ENCODE data around the gene GSDMA. TPM values are rescaled to one million over a fixed set of nuclear protein-coding genes. Genes with fewer than 3 reads are reported as not detected.

GSDMA gene
- total and polyA plus RNA-seq, 4 experiments from 2014 or later: 0.23 to 1.1 (median 0.34) TPM

GRCh38 chr17:40020146-40020545, 57.3 kb downstream of the GSDMA start:
- Histone ChIP-seq H3K9me3 (ENCODE audit: control insufficient read depth in 1 of 2, low read length in 2 of 2) (no peaks in the 10 kb centered on the region), H3K27me3 (ENCODE audit: insufficient read depth, low read length) (no peaks in the 10 kb centered on the region), H3K27ac (ENCODE audit: low read depth, low read length) (no peak overlapping the region), H3K36me3 (ENCODE audit: insufficient read depth, low read length) (peaks cover 38% of the 10 kb centered on the region), H3K4me3 (ENCODE audit: low read length in 2 of 2) (no peak overlapping the region), H3K4me1 (ENCODE audit: insufficient read depth, low read length) (peaks cover 3% of the 10 kb centered on the region)
- intact Hi-C loops (cut with micrococcal nuclease): no loop called here
- Mint-ChIP-seq H3K27me3 (no peaks in the 10 kb centered on the region), H3K9me3 (no peaks in the 10 kb centered on the region), H3K4me1 (peaks cover 0 to 3% (median under 1%) of the 10 kb centered on the region in 4 donors), H3K36me3 (peaks cover 9 to 39% of the 10 kb centered on the region in 2 donors), H3K27ac (no peak overlapping the region), H3K4me3 (no peak overlapping the region)
- POLR2A ChIA-PET (ENCODE audit: partially characterized antibody): no interaction called here
- no peak for DNase-seq
- CTCF ChIA-PET (ENCODE audit: partially characterized antibody): no interaction called here

- Mint-ChIP-seq H3K4me1 (peaks cover 13 to 16% (median 14%) of the 10 kb centered on the region in 4 donors), H3K27me3 (no peaks in the 10 kb centered on the region), H3K9me3 (no peaks in the 10 kb centered on the region), H3K27ac (peak overlapping the region in 3 of 7 donors; percentile 51 to 69 (median 52)), H3K36me3 (peaks cover 21 to 52% of the 10 kb centered on the region in 2 donors), H3K4me3 (no peak overlapping the region)
- CTCF ChIA-PET (ENCODE audit: partially characterized antibody): interaction anchor here (0.7 to 2.2 kb wide), 4 partner anchors 16 to 170 kb away, joined by 3 to 5 read pairs (median 4); no protein-coding TSS in a partner anchor
- peaks cover 46% of the 10 kb centered on the region for H3K36me3 ChIP-seq (ENCODE audit: insufficient read depth, low read length)
- POLR2A ChIA-PET (ENCODE audit: partially characterized antibody): interaction anchor here (0.6 kb wide), 1 partner anchor 15 kb away, joined by 3 read pairs; no protein-coding TSS in a partner anchor
- peaks cover 17% of the 10 kb centered on the region for H3K4me1 ChIP-seq (ENCODE audit: insufficient read depth, low read length)
- no peaks in the 10 kb centered on the region for H3K27me3 ChIP-seq (ENCODE audit: insufficient read depth, low read length)
- intact Hi-C loops (cut with micrococcal nuclease): no loop called here
- no peak overlapping the region for H3K27ac ChIP-seq (ENCODE audit: low read depth, low read length)
- no peak for DNase-seq
- no peaks in the 10 kb centered on the region for H3K9me3 ChIP-seq (ENCODE audit: control insufficient read depth in 1 of 2, low read length in 2 of 2)
- H3K4me3 ChIP-seq (ENCODE audit: low read length in 2 of 2): no peak overlapping the region
These were observed 58.7 kb downstream of the GSDMA start for GRCh38 chr17:40021451-40021971.

GRCh38 chr17:40022497-40022896, 59.7 kb downstream of the GSDMA start:
- H3K4me1 Mint-ChIP-seq: peaks cover 18 to 24% (median 21%) of the 10 kb centered on the region in 4 donors
- H3K9me3 Mint-ChIP-seq: no peaks in the 10 kb centered on the region
- ChIA-PET CTCF (ENCODE audit: partially characterized antibody) (interaction anchor here (1.3 to 2.2 kb wide), 2 partner anchors 15 to 169 kb away, joined by 3 to 5 read pairs; no protein-coding TSS in a partner anchor), POLR2A (ENCODE audit: partially characterized antibody) (no interaction called here)
- Histone ChIP-seq H3K36me3 (ENCODE audit: insufficient read depth, low read length) (peaks cover 49% of the 10 kb centered on the region), H3K4me3 (ENCODE audit: low read length in 2 of 2) (no peak overlapping the region), H3K9me3 (ENCODE audit: control insufficient read depth in 1 of 2, low read length in 2 of 2) (no peaks in the 10 kb centered on the region), H3K27ac (ENCODE audit: low read depth, low read length) (no peak overlapping the region), H3K4me1 (ENCODE audit: insufficient read depth, low read length) (peaks cover 25% of the 10 kb centered on the region), H3K27me3 (ENCODE audit: insufficient read depth, low read length) (no peaks in the 10 kb centered on the region)
- no peaks in the 10 kb centered on the region for H3K27me3 Mint-ChIP-seq
- H3K4me3 Mint-ChIP-seq: no peak overlapping the region
- peaks cover 21 to 56% of the 10 kb centered on the region in 2 donors for H3K36me3 Mint-ChIP-seq
- intact Hi-C loops (cut with micrococcal nuclease): no loop called here
- no peak for DNase-seq
- no peak overlapping the region for H3K27ac Mint-ChIP-seq

- DNase-seq: no peak
- no peak overlapping the region for H3K27ac Mint-ChIP-seq
- peaks cover 21 to 59% of the 10 kb centered on the region in 2 donors for H3K36me3 Mint-ChIP-seq
- no peaks in the 10 kb centered on the region for H3K27me3 Mint-ChIP-seq
- no peaks in the 10 kb centered on the region for H3K9me3 ChIP-seq (ENCODE audit: control insufficient read depth in 1 of 2, low read length in 2 of 2)
- ChIA-PET POLR2A (ENCODE audit: partially characterized antibody) (no interaction called here), CTCF (ENCODE audit: partially characterized antibody) (interaction anchor here (1.3 to 2.2 kb wide), 2 partner anchors 15 to 168 kb away, joined by 3 to 5 read pairs; no protein-coding TSS in a partner anchor)
- H3K4me3 ChIP-seq (ENCODE audit: low read length in 2 of 2): no peak overlapping the region
- peaks cover 46% of the 10 kb centered on the region for H3K36me3 ChIP-seq (ENCODE audit: insufficient read depth, low read length)
- H3K27me3 ChIP-seq (ENCODE audit: insufficient read depth, low read length): no peaks in the 10 kb centered on the region
- peaks cover 19 to 24% (median 21%) of the 10 kb centered on the region in 4 donors for H3K4me1 Mint-ChIP-seq
- no peaks in the 10 kb centered on the region for H3K9me3 Mint-ChIP-seq
- no peak overlapping the region for H3K4me3 Mint-ChIP-seq
- intact Hi-C loops (cut with micrococcal nuclease): no loop called here
- no peak overlapping the region for H3K27ac ChIP-seq (ENCODE audit: low read depth, low read length)
- H3K4me1 ChIP-seq (ENCODE audit: insufficient read depth, low read length): peaks cover 25% of the 10 kb centered on the region
These were observed 60.2 kb downstream of the GSDMA start for GRCh38 chr17:40022961-40023541.

- CTCF ChIA-PET (ENCODE audit: partially characterized antibody): interaction anchor here (5.4 to 9.3 kb wide), 2 partner anchors 11 to 89 kb away, joined by 56 to 166 read pairs; partner anchors contain the start of gene CSF3
- POLR2A ChIA-PET (ENCODE audit: partially characterized antibody): no interaction called here
- peaks cover 22 to 64% of the 10 kb centered on the region in 2 donors for H3K36me3 Mint-ChIP-seq
These were observed 60.9 kb downstream of the GSDMA start for GRCh38 chr17:40023590-40024292.

GRCh38 chr17:40024901-40025300, 62.1 kb downstream of the GSDMA start:
- POLR2A ChIA-PET (ENCODE audit: partially characterized antibody): interaction anchor here (1.1 kb wide), 1 partner anchor 194 kb away, joined by 3 read pairs; the partner anchor contains the start of gene WIPF2
- Histone ChIP-seq H3K27ac (ENCODE audit: low read depth, low read length) (no peak overlapping the region), H3K27me3 (ENCODE audit: insufficient read depth, low read length) (no peaks in the 10 kb centered on the region), H3K4me3 (ENCODE audit: low read length in 2 of 2) (no peak overlapping the region), H3K9me3 (ENCODE audit: control insufficient read depth in 1 of 2, low read length in 2 of 2) (no peaks in the 10 kb centered on the region), H3K36me3 (ENCODE audit: insufficient read depth, low read length) (peaks cover 54% of the 10 kb centered on the region), H3K4me1 (ENCODE audit: insufficient read depth, low read length) (peaks cover 25% of the 10 kb centered on the region)
- Mint-ChIP-seq H3K27ac (peak overlapping the region in 2 of 7 donors; percentile 30 to 47), H3K4me1 (peaks cover 19 to 24% (median 21%) of the 10 kb centered on the region in 4 donors), H3K4me3 (no peak overlapping the region), H3K27me3 (no peaks in the 10 kb centered on the region), H3K36me3 (peaks cover 29 to 64% of the 10 kb centered on the region in 2 donors), H3K9me3 (no peaks in the 10 kb centered on the region)
- CTCF ChIA-PET (ENCODE audit: partially characterized antibody): interaction anchor here (2.4 to 9.3 kb wide), 7 partner anchors 12 to 166 kb away, joined by 8 to 166 read pairs (median 26); partner anchors contain the start of genes CSF3 and MED24
- intact Hi-C loops (cut with micrococcal nuclease): no loop called here
- DNase-seq: no peak

More at GRCh38 chr17:40023590-40024292, 60.9 kb downstream of the GSDMA start:
- peaks cover 50% of the 10 kb centered on the region for H3K36me3 ChIP-seq (ENCODE audit: insufficient read depth, low read length)
- Mint-ChIP-seq H3K9me3 (no peaks in the 10 kb centered on the region), H3K27me3 (no peaks in the 10 kb centered on the region), H3K4me3 (no peak overlapping the region), H3K27ac (no peak overlapping the region), H3K4me1 (peaks cover 19 to 24% (median 21%) of the 10 kb centered on the region in 4 donors)
- DNase-seq: no peak
- peaks cover 25% of the 10 kb centered on the region for H3K4me1 ChIP-seq (ENCODE audit: insufficient read depth, low read length)
- no peak overlapping the region for H3K27ac ChIP-seq (ENCODE audit: low read depth, low read length)
- H3K4me3 ChIP-seq (ENCODE audit: low read length in 2 of 2): no peak overlapping the region
- H3K27me3 ChIP-seq (ENCODE audit: insufficient read depth, low read length): no peaks in the 10 kb centered on the region
- no peaks in the 10 kb centered on the region for H3K9me3 ChIP-seq (ENCODE audit: control insufficient read depth in 1 of 2, low read length in 2 of 2)
- intact Hi-C loops (cut with micrococcal nuclease): no loop called here

GRCh38 chr17:40025559-40025958, 62.8 kb downstream of the GSDMA start:
- DNase-seq: no peak
- Mint-ChIP-seq H3K4me1 (peaks cover 19 to 24% (median 21%) of the 10 kb centered on the region in 4 donors), H3K9me3 (no peaks in the 10 kb centered on the region), H3K27me3 (no peaks in the 10 kb centered on the region), H3K4me3 (peak overlapping the region in 6 of 8 donors; percentile 50 to 75 (median 72)), H3K36me3 (peaks cover 27 to 62% of the 10 kb centered on the region in 2 donors), H3K27ac (peak overlapping the region in 5 of 7 donors; percentile 41 to 92 (median 65))
- intact Hi-C loops (cut with micrococcal nuclease): no loop called here
- no peak overlapping the region for H3K4me3 ChIP-seq (ENCODE audit: low read length in 2 of 2)
- peaks cover 51% of the 10 kb centered on the region for H3K36me3 ChIP-seq (ENCODE audit: insufficient read depth, low read length)
- H3K27ac ChIP-seq (ENCODE audit: low read depth, low read length): no peak overlapping the region
- H3K4me1 ChIP-seq (ENCODE audit: insufficient read depth, low read length): peaks cover 25% of the 10 kb centered on the region
- CTCF ChIA-PET (ENCODE audit: partially characterized antibody): interaction anchor here (1.1 to 9.3 kb wide), 16 partner anchors 13 to 281 kb away, joined by 3 to 166 read pairs (median 7); partner anchors contain the start of genes CSF3, MED24 and PSMD3
- POLR2A ChIA-PET (ENCODE audit: partially characterized antibody): interaction anchor here (1.0 to 2.0 kb wide), 6 partner anchors 10 to 194 kb away, joined by 3 to 8 read pairs (median 4); partner anchors contain the start of genes CSF3 and WIPF2
- no peaks in the 10 kb centered on the region for H3K9me3 ChIP-seq (ENCODE audit: control insufficient read depth in 1 of 2, low read length in 2 of 2)
- H3K27me3 ChIP-seq (ENCODE audit: insufficient read depth, low read length): no peaks in the 10 kb centered on the region
